DOHH2 (cell line): Measurements from ENCODE around the gene KRT9.
"Not testable (repeated sequence)": the region's sequence is repeated elsewhere in the genome, so short reads cannot be mapped to it uniquely, and the experiment has no call there.

Source experiments
- CTCF ChIP-seq: fragments of 200-600 bp; sonication (generic); IDR thresholded peaks from one replicate; pipeline ENCODE4 v1.5.1; 2014; ENCODE audit warnings: antibody characterized with exemption, mild to moderate bottlenecking, low read depth, low read length; ENCODE audit not compliant: poor library complexity, severe bottlenecking
- EZH2phosphoT487 ChIP-seq: fragments of 200-600 bp; sonication (generic); IDR thresholded peaks from 2 replicates; pipeline ENCODE4 v1.6.1; 2017; ENCODE audit warnings: borderline replicate concordance, mild to moderate bottlenecking, antibody characterized with exemption, low read length, moderate library complexity, mixed read lengths

GRCh38 chr17:41614767-41615166, 42.9 kb upstream of the KRT9 start:
- TF ChIP-seq CTCF, EZH2phosphoT487: not testable (repeated sequence)
